ENCODE results near the gene SNTG2. TPM values are rescaled to one million over a fixed set of nuclear protein-coding genes. Genes with fewer than 3 reads are reported as not detected.

Gene SNTG2
- total RNA-seq, 2 donors from 2014 or later, result 4.1 to 11.9 TPM

GRCh38 chr2:925711-926110 is 24.9 kb upstream of the SNTG2 start:
- H3K4me3 ChIP-seq (ENCODE audit: low read length), result no peak overlapping the region
- Mint-ChIP-seq H3K36me3 (ENCODE audit: low read depth) (no peaks in the 10 kb centered on the region), H3K27ac (no peak overlapping the region), H3K9me3 (peaks cover 9% of the 10 kb centered on the region), H3K4me1 (peaks cover 18% of the 10 kb centered on the region), H3K4me3 (no peak overlapping the region), H3K27me3 (ENCODE audit: insufficient read depth) (peaks cover 9% of the 10 kb centered on the region)
- no peak overlapping the region for H3K9ac ChIP-seq (ENCODE audit: extremely low read depth, low read length, poor library complexity, severe bottlenecking)
- no peaks in the 10 kb centered on the region for H3K9me3 ChIP-seq (ENCODE audit: control insufficient read depth, low read length)
- no peak overlapping the region for H3K27ac ChIP-seq (ENCODE audit: low read depth, low read length)
- no peaks in the 10 kb centered on the region for H3K27me3 ChIP-seq (ENCODE audit: control insufficient read depth, insufficient read depth, low read length, poor library complexity, severe bottlenecking)
- 89 to 100% methylated on average over 4 to 8 of the region's 8 CpGs for WGBS, 2 experiments (ENCODE audit: insufficient coverage in 1 of 2, insufficient read length in 1 of 2)
- H3K4me1 ChIP-seq (ENCODE audit: control insufficient read depth, insufficient read depth, low read length), result no peaks in the 10 kb centered on the region
- no peak for TF ChIP-seq CTCF (conservative IDR thresholded peaks at IDR 0.05)
- H3K36me3 ChIP-seq (ENCODE audit: control insufficient read depth, insufficient read depth, low read length), result no peaks in the 10 kb centered on the region
- DNase-seq, result no peak

GRCh38 chr2:926259-926793 is 24.3 kb upstream of the SNTG2 start:
- Mint-ChIP-seq H3K27me3 (ENCODE audit: insufficient read depth) (peaks cover 9% of the 10 kb centered on the region), H3K27ac (no peak overlapping the region), H3K4me1 (peaks cover 18% of the 10 kb centered on the region), H3K9me3 (peaks cover 9% of the 10 kb centered on the region), H3K36me3 (ENCODE audit: low read depth) (no peaks in the 10 kb centered on the region), H3K4me3 (no peak overlapping the region)
- Histone ChIP-seq H3K9me3 (ENCODE audit: control insufficient read depth, low read length) (no peaks in the 10 kb centered on the region), H3K4me3 (ENCODE audit: low read length) (no peak overlapping the region), H3K4me1 (ENCODE audit: control insufficient read depth, insufficient read depth, low read length) (no peaks in the 10 kb centered on the region), H3K27ac (ENCODE audit: low read depth, low read length) (no peak overlapping the region), H3K9ac (ENCODE audit: extremely low read depth, low read length, poor library complexity, severe bottlenecking) (no peak overlapping the region), H3K36me3 (ENCODE audit: control insufficient read depth, insufficient read depth, low read length) (no peaks in the 10 kb centered on the region), H3K27me3 (ENCODE audit: control insufficient read depth, insufficient read depth, low read length, poor library complexity, severe bottlenecking) (no peaks in the 10 kb centered on the region)
- no peak for TF ChIP-seq CTCF (conservative IDR thresholded peaks at IDR 0.05)
- DNase-seq, result peak; percentile 17
- 91 to 100% methylated on average over 2 to 12 of the region's 12 CpGs for WGBS, 2 experiments (ENCODE audit: insufficient coverage in 1 of 2, insufficient read length in 1 of 2)

- H3K27me3 Mint-ChIP-seq (ENCODE audit: insufficient read depth), result peaks cover 9% of the 10 kb centered on the region
- no peaks in the 10 kb centered on the region for H3K36me3 Mint-ChIP-seq (ENCODE audit: low read depth)
- Histone ChIP-seq H3K9ac (ENCODE audit: extremely low read depth, low read length, poor library complexity, severe bottlenecking) (no peak overlapping the region), H3K36me3 (ENCODE audit: control insufficient read depth, insufficient read depth, low read length) (no peaks in the 10 kb centered on the region), H3K27me3 (ENCODE audit: control insufficient read depth, insufficient read depth, low read length, poor library complexity, severe bottlenecking) (no peaks in the 10 kb centered on the region), H3K27ac (ENCODE audit: low read depth, low read length) (no peak overlapping the region), H3K4me1 (ENCODE audit: control insufficient read depth, insufficient read depth, low read length) (no peaks in the 10 kb centered on the region), H3K9me3 (ENCODE audit: control insufficient read depth, low read length) (no peaks in the 10 kb centered on the region), H3K4me3 (ENCODE audit: low read length) (no peak overlapping the region)
- no peak overlapping the region for H3K27ac Mint-ChIP-seq
- peaks cover 18% of the 10 kb centered on the region for H3K4me1 Mint-ChIP-seq
- no peak for DNase-seq
- H3K9me3 Mint-ChIP-seq, result peaks cover 9% of the 10 kb centered on the region
- no peak for TF ChIP-seq CTCF (conservative IDR thresholded peaks at IDR 0.05)
- H3K4me3 Mint-ChIP-seq, result no peak overlapping the region
- 79 to 92% methylated on average over 6 to 9 of the region's 9 CpGs for WGBS, 2 experiments (ENCODE audit: insufficient coverage in 1 of 2, insufficient read length in 1 of 2)
Observed at GRCh38 chr2:926896-927295, 23.8 kb upstream of the SNTG2 start.

Data from endodermal cell (in vitro differentiated cells).